IPS-18a (cell line): ENCODE measurements around the gene ACP4.

Source experiments
- H3K27ac ChIP-seq: one replicate; pipeline ENCODE4 v1.5.1; 2013; ENCODE audit warnings: low read length
- H3K27me3 ChIP-seq: one replicate; pipeline ENCODE4 v1.6.1; 2013; ENCODE audit warnings: mild to moderate bottlenecking, low read length; ENCODE audit not compliant: control insufficient read depth, insufficient read depth
- H3K36me3 ChIP-seq: one replicate; pipeline ENCODE4 v1.6.1; 2013; ENCODE audit warnings: low read depth, low read length; ENCODE audit not compliant: control insufficient read depth
- H3K4me1 ChIP-seq: one replicate; pipeline ENCODE4 v1.6.1; 2013; ENCODE audit warnings: low read depth, low read length; ENCODE audit not compliant: control insufficient read depth
- H3K4me3 ChIP-seq: one replicate; pipeline ENCODE4 v1.5.1; 2013; ENCODE audit warnings: low read length
- H3K9ac ChIP-seq: one replicate; pipeline ENCODE4 v1.6.1; 2013; ENCODE audit warnings: mild to moderate bottlenecking, low read length, moderate library complexity
- H3K9me3 ChIP-seq: one replicate; pipeline ENCODE4 v1.6.1; 2013; ENCODE audit warnings: low read depth, low read length; ENCODE audit not compliant: control insufficient read depth

ACP4 gene

GRCh38 chr19:50827476-50827875 lies 37.3 kb downstream of the ACP4 start:
- Histone ChIP-seq H3K4me1 (no peaks in the 10 kb centered on the region), H3K9ac (no peak overlapping the region), H3K36me3 (no peaks in the 10 kb centered on the region), H3K4me3 (no peak overlapping the region), H3K27ac (no peak overlapping the region), H3K9me3 (no peaks in the 10 kb centered on the region), H3K27me3 (peaks cover 6% of the 10 kb centered on the region)

- no peaks in the 10 kb centered on the region for H3K36me3 ChIP-seq
- no peak overlapping the region for H3K9ac ChIP-seq
- peaks cover 6% of the 10 kb centered on the region for H3K27me3 ChIP-seq
- H3K4me1 ChIP-seq, result no peaks in the 10 kb centered on the region
- no peak overlapping the region for H3K4me3 ChIP-seq
- no peak overlapping the region for H3K27ac ChIP-seq
- no peaks in the 10 kb centered on the region for H3K9me3 ChIP-seq
Observed at GRCh38 chr19:50829801-50830200, 39.6 kb downstream of the ACP4 start.

DNA sequence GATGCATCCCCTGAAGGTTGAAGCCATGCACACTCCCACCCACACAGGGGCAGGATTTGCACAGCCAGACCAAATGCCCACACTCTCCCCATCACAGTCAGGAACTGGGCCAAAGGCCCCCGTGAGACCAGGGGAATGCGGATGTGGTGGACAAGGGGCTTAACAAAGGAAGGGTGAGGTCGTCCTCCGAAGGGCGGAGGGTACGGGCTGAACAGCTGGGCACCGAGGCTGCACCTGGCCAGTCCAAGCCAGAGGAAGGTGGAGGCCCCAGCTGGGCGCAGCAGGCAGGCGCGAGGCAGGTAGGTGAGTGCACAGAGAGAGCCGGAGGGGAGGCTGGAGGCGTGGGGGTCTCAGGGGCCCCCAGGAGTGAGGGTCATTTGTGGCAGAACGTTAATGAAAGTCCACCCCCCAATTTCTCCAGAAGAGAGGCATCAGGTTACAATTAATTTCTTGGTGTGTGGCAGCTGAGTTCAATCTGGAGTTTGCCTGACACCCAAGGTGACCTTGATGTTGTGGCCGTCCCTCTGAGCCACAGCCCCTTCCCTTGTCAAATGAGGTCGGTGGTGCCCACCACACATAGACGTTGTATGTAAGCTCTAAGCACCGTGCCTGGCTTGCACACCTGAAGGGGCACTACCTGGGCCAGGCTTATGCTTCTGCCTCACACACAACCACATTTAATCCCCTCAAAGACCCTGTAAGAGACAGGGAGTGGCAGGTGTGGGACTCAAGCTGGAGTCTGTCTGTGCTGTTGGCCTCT lies 40.2 kb downstream of the ACP4 start:
- no peak overlapping the region for H3K4me3 ChIP-seq
- H3K4me1 ChIP-seq, result no peaks in the 10 kb centered on the region
- no peaks in the 10 kb centered on the region for H3K9me3 ChIP-seq
- no peak overlapping the region for H3K9ac ChIP-seq
- H3K27me3 ChIP-seq, result peaks cover 13% of the 10 kb centered on the region
- H3K27ac ChIP-seq, result no peak overlapping the region
- H3K36me3 ChIP-seq, result no peaks in the 10 kb centered on the region

GRCh38 chr19:50831026-50831396 lies 40.8 kb downstream of the ACP4 start:
- H3K36me3 ChIP-seq, result no peaks in the 10 kb centered on the region
- peaks cover 14% of the 10 kb centered on the region for H3K27me3 ChIP-seq
- no peak overlapping the region for H3K4me3 ChIP-seq
- H3K4me1 ChIP-seq, result no peaks in the 10 kb centered on the region
- no peaks in the 10 kb centered on the region for H3K9me3 ChIP-seq
- H3K27ac ChIP-seq, result no peak overlapping the region
- H3K9ac ChIP-seq, result no peak overlapping the region

DNA sequence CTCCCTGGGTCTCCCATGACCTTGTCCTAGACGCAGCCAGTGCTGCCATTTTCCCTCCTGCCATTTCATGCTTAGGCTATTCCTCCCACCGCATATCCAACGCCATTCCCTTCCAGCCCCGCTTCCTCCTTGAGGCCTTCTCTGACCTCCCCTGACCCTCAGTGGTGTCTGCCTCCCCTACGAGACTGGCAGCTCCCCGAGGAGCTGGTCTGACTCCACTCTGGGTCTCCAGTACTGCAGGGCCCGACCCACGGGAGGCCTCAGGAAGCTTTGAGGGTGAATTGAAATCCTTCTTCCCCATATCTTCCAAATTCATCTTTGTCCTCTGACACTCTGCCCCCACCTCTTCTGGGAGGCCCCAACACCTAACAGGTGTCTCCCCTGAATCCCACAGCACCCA lies 42.5 kb downstream of the ACP4 start:
- no peak overlapping the region for H3K9ac ChIP-seq
- H3K9me3 ChIP-seq, result no peaks in the 10 kb centered on the region
- H3K4me3 ChIP-seq, result no peak overlapping the region
- H3K27me3 ChIP-seq, result peaks cover 25% of the 10 kb centered on the region
- H3K36me3 ChIP-seq, result no peaks in the 10 kb centered on the region
- no peaks in the 10 kb centered on the region for H3K4me1 ChIP-seq
- no peak overlapping the region for H3K27ac ChIP-seq

DNA sequence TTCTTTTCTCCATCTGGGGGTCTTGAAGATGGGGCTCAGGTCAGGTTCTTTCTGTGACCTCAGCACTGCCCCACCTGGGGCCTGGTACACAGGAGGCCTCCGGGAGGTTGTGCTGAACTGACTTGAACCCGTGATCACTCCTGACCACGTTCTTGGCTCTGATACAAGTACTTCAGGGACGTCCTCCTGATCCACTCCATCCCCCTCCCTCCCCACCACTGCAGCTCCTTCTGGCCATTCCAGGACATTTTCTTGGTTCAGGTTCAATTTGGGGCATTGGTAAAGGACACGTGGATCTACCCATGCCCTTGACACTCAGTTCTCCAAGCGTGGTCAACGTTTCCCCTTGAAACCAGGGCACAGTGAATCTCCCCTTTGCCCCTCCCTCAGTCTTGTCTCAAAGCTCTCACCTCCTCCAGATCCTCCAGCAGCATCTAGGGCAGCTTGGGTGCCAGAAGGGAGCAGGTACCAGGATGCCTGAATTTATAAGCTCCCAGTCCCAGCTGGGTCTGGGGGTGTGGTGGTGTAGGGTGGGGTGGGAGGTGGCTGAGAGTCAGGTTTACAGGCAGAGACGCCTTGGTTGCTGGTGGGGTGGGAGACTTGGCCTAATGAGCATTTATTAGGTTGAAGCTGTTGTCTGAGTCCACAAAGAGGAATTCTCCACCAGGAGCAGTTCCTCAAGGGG lies 43.0 kb downstream of the ACP4 start, which contains the start of gene KLK15:
TSS of gene KLK15 (minus strand) at position 458 of the 685 bp plus-strand sequence. CDS start 2,082 bp downstream, outside the sequence.
- H3K4me3 ChIP-seq, result no peak within 1 kb of the TSS
- no peak within 1 kb of the TSS for H3K27ac ChIP-seq
- H3K9ac ChIP-seq, result no peak within 1 kb of the TSS
- no peaks in the 10 kb centered on the region for H3K9me3 ChIP-seq
- no peaks in the 10 kb centered on the region for H3K36me3 ChIP-seq
- H3K27me3 ChIP-seq, result peaks cover 25% of the 10 kb centered on the region
- H3K4me1 ChIP-seq, result no peaks in the 10 kb centered on the region

DNA sequence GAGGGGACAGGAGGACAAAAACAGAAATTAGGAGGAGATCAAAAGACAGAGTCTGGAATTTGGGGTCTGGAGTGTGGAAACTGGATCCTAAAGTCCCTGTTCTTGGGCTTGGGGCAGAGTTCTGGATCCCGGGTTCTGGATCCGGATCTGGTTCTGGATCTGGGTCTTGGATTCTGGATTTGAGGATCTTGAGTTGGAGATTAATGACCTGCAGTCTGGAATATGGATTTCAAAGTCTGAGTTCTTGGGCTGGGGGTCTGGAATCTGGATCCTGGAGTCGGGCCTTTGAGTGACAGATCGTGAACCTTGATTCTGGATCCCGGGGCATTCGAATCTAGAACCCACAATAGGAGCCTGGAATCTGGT lies 43.6 kb downstream of the ACP4 start:
- Histone ChIP-seq H3K27me3 (peaks cover 25% of the 10 kb centered on the region), H3K9me3 (no peaks in the 10 kb centered on the region), H3K4me1 (no peaks in the 10 kb centered on the region), H3K27ac (no peak overlapping the region), H3K9ac (no peak overlapping the region), H3K36me3 (no peaks in the 10 kb centered on the region), H3K4me3 (no peak overlapping the region)

DNA sequence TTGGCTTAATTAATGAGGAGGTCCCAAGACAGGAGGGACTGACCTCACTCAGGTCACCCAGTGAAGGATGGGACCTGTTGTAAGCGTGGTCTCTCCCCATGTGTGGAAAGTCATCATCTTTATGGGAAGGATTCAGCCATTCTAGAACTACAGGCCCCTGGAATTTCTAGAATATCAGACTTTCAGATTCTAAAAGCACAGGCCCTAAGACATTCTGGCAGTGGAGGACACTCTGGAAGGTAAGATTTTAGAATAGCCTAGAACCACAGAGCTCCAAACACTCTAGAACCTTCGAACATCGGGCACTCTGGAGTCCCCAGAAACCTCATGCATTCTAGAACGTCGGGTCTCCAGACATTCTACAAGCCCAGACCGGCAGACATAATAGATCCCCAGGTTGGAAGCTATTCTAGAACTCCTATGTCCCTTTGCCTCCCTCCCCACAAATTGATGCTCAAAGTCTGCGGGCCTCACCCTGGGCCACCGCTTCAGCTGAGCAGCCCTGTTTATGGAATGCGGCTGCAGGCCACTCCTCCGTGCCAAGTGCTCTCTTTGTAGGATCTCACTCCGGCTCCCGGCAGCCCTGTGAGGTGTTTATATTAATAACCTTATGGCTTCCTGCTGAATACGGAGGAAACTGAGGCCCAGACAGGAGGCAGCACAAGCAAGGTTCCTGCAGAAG lies 45.0 kb downstream of the ACP4 start:
- peak overlapping the region; percentile 73 for H3K4me3 ChIP-seq
- H3K9ac ChIP-seq, result no peak overlapping the region
- no peaks in the 10 kb centered on the region for H3K9me3 ChIP-seq
- no peaks in the 10 kb centered on the region for H3K4me1 ChIP-seq
- H3K27me3 ChIP-seq, result peaks cover 26% of the 10 kb centered on the region
- H3K27ac ChIP-seq, result no peak overlapping the region
- no peaks in the 10 kb centered on the region for H3K36me3 ChIP-seq

GRCh38 chr19:50835785-50836542 lies 45.7 kb downstream of the ACP4 start:
- Histone ChIP-seq H3K4me1 (no peaks in the 10 kb centered on the region), H3K9ac (peak overlapping the region; percentile 40), H3K4me3 (peak overlapping the region; percentile 73), H3K27me3 (peaks cover 32% of the 10 kb centered on the region), H3K36me3 (no peaks in the 10 kb centered on the region), H3K9me3 (no peaks in the 10 kb centered on the region), H3K27ac (no peak overlapping the region)

- H3K9me3 ChIP-seq, result no peaks in the 10 kb centered on the region
- no peak overlapping the region for H3K27ac ChIP-seq
- no peaks in the 10 kb centered on the region for H3K4me1 ChIP-seq
- H3K9ac ChIP-seq, result no peak overlapping the region
- H3K36me3 ChIP-seq, result no peaks in the 10 kb centered on the region
- peaks cover 39% of the 10 kb centered on the region for H3K27me3 ChIP-seq
- peak overlapping the region; percentile 73 for H3K4me3 ChIP-seq
Observed at GRCh38 chr19:50836543-50837195, 46.5 kb downstream of the ACP4 start.

GRCh38 chr19:50837300-50837699 lies 47.1 kb downstream of the ACP4 start:
- Histone ChIP-seq H3K4me3 (no peak overlapping the region), H3K4me1 (no peaks in the 10 kb centered on the region), H3K27ac (no peak overlapping the region), H3K27me3 (peaks cover 46% of the 10 kb centered on the region), H3K9me3 (no peaks in the 10 kb centered on the region), H3K36me3 (no peaks in the 10 kb centered on the region), H3K9ac (no peak overlapping the region)
